ENCODE results near the gene NGB. TPM values are rescaled to one million over a fixed set of nuclear protein-coding genes. Genes with fewer than 3 reads are reported as not detected.

Gene NGB
- total and polyA plus RNA-seq, 2 of the 8 experiments (the other 6 are each of a cell fraction or from before 2014, with no cell fraction given) = 0.30 to 0.60 TPM

DNA sequence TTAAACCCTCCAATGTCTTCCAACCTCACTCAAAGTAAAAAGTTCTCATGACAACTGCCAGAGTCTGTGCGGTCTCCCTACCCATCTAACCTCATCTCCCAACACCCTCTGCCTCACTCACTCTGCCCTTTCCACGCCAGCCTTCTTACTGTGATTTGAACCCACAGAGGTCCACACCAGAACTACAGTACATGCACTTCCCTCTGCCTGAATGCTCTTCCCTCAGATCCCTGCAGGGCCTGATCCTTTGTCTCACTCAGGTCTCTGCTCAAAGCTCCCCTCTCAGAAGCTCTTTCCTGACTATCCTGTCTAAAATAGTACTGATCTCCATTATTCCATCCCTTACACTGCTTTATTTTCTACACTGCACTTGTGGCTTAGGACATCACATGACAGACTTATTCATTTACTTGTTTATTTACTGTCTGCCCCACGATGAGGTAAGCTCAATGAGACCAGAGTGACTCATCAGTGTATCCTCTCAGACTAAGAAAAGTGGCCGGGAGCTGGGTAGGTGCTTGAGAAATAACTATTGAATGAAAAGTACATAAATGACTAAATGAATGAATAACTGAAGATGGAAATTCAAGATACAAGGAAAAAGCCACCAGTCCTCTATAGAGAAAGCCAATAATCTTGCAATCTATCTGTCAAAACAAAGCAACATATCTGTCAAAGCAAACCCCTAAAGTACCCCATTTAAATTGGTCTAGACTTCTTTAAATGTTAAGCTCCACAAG lies 32.6 kb upstream of the NGB start:
- Histone ChIP-seq H4K91ac (replicated peaks; ENCODE audit: insufficient read length, low read length) (no peak overlapping the region), H3K4me2 (ENCODE audit: insufficient read depth in 1 of 2, low read depth in 2 of 2, low read length in 2 of 2) (no peak overlapping the region), H3K4ac (replicated peaks; ENCODE audit: insufficient read length, low read depth, low read length) (no peak overlapping the region), H2BK15ac (ENCODE audit: low read length) (no peak overlapping the region), H4K20me1 (replicated peaks in 1 of 2; ENCODE audit: control insufficient read depth in 1 of 2, insufficient read depth in 2 of 2, low read length in 2 of 2) (peaks cover 0 to 3% of the 10 kb centered on the region in 2 experiments), H3K9ac (replicated peaks in 1 of 4; ENCODE audit: extremely low read depth in 1 of 4, low read depth in 3 of 4, low read length in 3 of 4) (no peak overlapping the region), H3K9me3 (ENCODE audit: insufficient read depth in 2 of 2, low read depth in 1 of 2, low read length in 1 of 2) (no peaks in the 10 kb centered on the region), H3K79me2 (ENCODE audit: control insufficient read depth in 1 of 2, insufficient read depth in 2 of 2, low read length in 2 of 2) (no peaks in the 10 kb centered on the region), H4K5ac (ENCODE audit: insufficient read length, low read depth, low read length) (no peak overlapping the region), H3K18ac (ENCODE audit: extremely low read depth, low read length) (no peak overlapping the region), H4K8ac (ENCODE audit: extremely low read depth, insufficient read depth, low read length) (no peak overlapping the region), H3K27me3 (replicated peaks in 1 of 4; ENCODE audit: control insufficient read depth in 3 of 4, extremely low read depth in 1 of 4, insufficient read depth in 3 of 4, low read length in 3 of 4) (no peaks in the 10 kb centered on the region), H2AFZ (ENCODE audit: low read length) (no peak overlapping the region), H2BK5ac (ENCODE audit: low read depth, low read length) (no peak overlapping the region), H3K56ac (replicated peaks; ENCODE audit: insufficient read length, low read depth, low read length) (no peak overlapping the region), H3K23ac (ENCODE audit: insufficient read length) (no peak overlapping the region), H2BK12ac (ENCODE audit: low read depth, low read length) (no peak overlapping the region), H3K36me3 (ENCODE audit: control insufficient read depth in 2 of 4, insufficient read depth in 4 of 4, low read length in 3 of 4) (peaks cover 0 to 5% (median 2%) of the 10 kb centered on the region in 4 experiments; a peak in 3 of 8 replicates), H3K4me3 (ENCODE audit: extremely low read depth in 1 of 4, insufficient read depth in 2 of 4, low read depth in 3 of 4, low read length in 4 of 4) (no peak overlapping the region), H3K14ac (ENCODE audit: insufficient read length) (no peak overlapping the region), H2AK5ac (ENCODE audit: low read depth, low read length) (no peak overlapping the region), H3K27ac (ENCODE audit: low read depth, low read length) (no peak overlapping the region), H3K4me1 (replicated peaks in 1 of 4; ENCODE audit: control insufficient read depth in 3 of 4, insufficient read depth in 4 of 4, low read length in 3 of 4) (peaks cover 0 to 8% (median 1%) of the 10 kb centered on the region in 4 experiments; a peak in 2 of 7 replicates), H3K23me2 (ENCODE audit: low read depth, low read length) (no peaks in the 10 kb centered on the region), H2BK120ac (replicated peaks; ENCODE audit: low read depth, low read length) (no peak overlapping the region), H2BK20ac (ENCODE audit: low read length) (no peak overlapping the region), H3K79me1 (ENCODE audit: low read depth, low read length) (no peaks in the 10 kb centered on the region; the same call in 1 of the 2 replicates)
- ChIA-PET CTCF (ENCODE audit: partially characterized antibody) (interaction anchor here (0.8 to 22.3 kb wide), 11 partner anchors 9 to 246 kb away, joined by 3 to 353 read pairs (median 4); partner anchors contain the start of genes GSTZ1, POMT2 and ZDHHC22), POLR2A (ENCODE audit: partially characterized antibody) (interaction anchor here (2.3 kb wide), 1 partner anchor 19 kb away, joined by 7 read pairs; no protein-coding TSS in a partner anchor)
- FAIRE-seq = no peak
- DNase-seq (ENCODE audit: low read depth in 1 of 2, low spot score in 2 of 2) = no peak
- 88% methylated on average over 4 of the region's 4 CpGs; no CpG with 5 or more reads in 1 of the 2 experiments for WGBS, 2 experiments (ENCODE audit: extremely low coverage in 1 of 2, insufficient coverage in 1 of 2, insufficient read length in 1 of 2, insufficient replicate concordance in 2 of 2, low coverage in 1 of 2, low lambda C conversion rate in 2 of 2, missing lambda C conversion rate in 1 of 2)
- no peak for TF ChIP-seq BCL11A (IDR thresholded peaks at IDR 0.05; ENCODE audit: low read depth in 2 of 2, low read length in 2 of 2)
- no peak for TF ChIP-seq CTBP2 (IDR thresholded peaks at IDR 0.05; ENCODE audit: borderline replicate concordance, insufficient read depth, insufficient read length, low read length)
- no peak for TF ChIP-seq YY1 (IDR thresholded peaks at IDR 0.05; ENCODE audit: low read depth, low read length)
- TF ChIP-seq GABPA (IDR thresholded peaks at IDR 0.05; ENCODE audit: borderline replicate concordance, insufficient read depth, low read length) = no peak
- TF ChIP-seq KDM4A (IDR thresholded peaks at IDR 0.05; ENCODE audit: low read depth, low read length, severe bottlenecking) = no peak
- TF ChIP-seq TBP (IDR thresholded peaks at IDR 0.05; ENCODE audit: low read depth, low read length) = no peak
- no peak for TF ChIP-seq SP4 (IDR thresholded peaks at IDR 0.05; ENCODE audit: low read length)
- TF ChIP-seq RBBP5 (IDR thresholded peaks at IDR 0.05; ENCODE audit: borderline replicate concordance, low read depth, low read length) = no peak
- TF ChIP-seq TAF1 (IDR thresholded peaks at IDR 0.05; ENCODE audit: low read depth, low read length) = no peak
- TF ChIP-seq SIRT6 (IDR thresholded peaks at IDR 0.05; ENCODE audit: low read length) = no peak
- TF ChIP-seq CBX8 (IDR thresholded peaks at IDR 0.05; ENCODE audit: borderline replicate concordance, low read depth, low read length) = no peak
- no peak for TF ChIP-seq CBX5 (IDR thresholded peaks at IDR 0.05; ENCODE audit: low read depth, low read length)

Measured in H1 (cell line).